ENCODE results near the gene CALCOCO2. TPM values are rescaled to one million over a fixed set of nuclear protein-coding genes. Genes with fewer than 3 reads are reported as not detected.

The CALCOCO2 gene
- total RNA-seq, 4 donors from 2014 or later, result 141 to 292 (median 207) TPM

DNA sequence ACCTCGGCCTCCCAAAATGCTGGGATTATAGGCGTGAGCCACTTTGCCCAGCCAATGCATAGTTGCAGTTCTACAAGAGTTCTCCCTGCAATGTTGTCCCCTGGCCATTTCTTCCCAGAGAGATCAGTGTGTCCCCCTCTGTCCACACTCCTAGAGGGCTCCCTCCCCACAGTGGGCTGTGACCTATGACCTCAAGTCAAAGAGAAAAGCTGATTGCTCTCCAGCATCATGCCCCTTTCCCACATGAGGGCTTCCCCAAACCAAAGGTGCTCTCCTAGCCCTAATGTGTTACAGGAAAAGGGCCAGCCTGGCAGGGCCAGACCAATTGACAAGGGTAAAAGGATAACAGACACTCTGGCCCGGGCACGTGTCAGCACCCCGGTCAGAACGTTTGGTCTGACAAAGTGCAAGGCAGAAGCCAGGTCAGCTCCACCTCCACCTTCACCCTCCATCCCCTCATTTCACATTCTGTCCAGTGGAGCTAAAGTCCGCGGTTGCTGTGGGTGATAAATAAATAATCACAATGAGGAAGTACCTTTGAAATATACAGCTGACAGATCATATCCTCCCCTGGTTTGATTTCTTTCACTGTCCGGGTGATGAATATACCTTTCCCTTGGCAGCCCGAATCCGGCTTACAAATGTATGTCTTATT is 31.6 kb upstream of the CALCOCO2 start:
- intact Hi-C loops (cut with DNase I; ENCODE audit: low total_unique reads) (no loop called here), in situ Hi-C loops (cut with MboI; ENCODE audit: low pct_ligation_motif_present in 1 of 4, low pct_unique_long_range_greater_than_20kb in 1 of 4, low sequenced_read_pairs in 3 of 4) (loop anchor here (10.0 to 25.0 kb wide), 4 partner anchors 64 to 238 kb away; no protein-coding TSS in a partner anchor)
- no peak for DNase-seq
- H3K4me3 ChIP-seq, result no peak overlapping the region
- peak overlapping the region in 3 of 4 donors; percentile 69 to 77 (median 73) for H3K27ac ChIP-seq
- no peaks in the 10 kb centered on the region for H3K9me3 ChIP-seq
- peaks cover 12 to 70% (median 61%) of the 10 kb centered on the region in 4 donors for H3K4me1 ChIP-seq
- H3K27me3 ChIP-seq, result no peaks in the 10 kb centered on the region
- WGBS, 2 donors (ENCODE audit: low coverage in 1 of 2), result 36 to 47% methylated on average over 8 to 11 of the region's 11 CpGs
- H3K36me3 ChIP-seq, result no peaks in the 10 kb centered on the region
- TF ChIP-seq POLR2AphosphoS5 (IDR thresholded peaks at IDR 0.05) (peak in 1 of 3 donors; percentile 37), EP300 (IDR thresholded peaks at IDR 0.05; ENCODE audit: low read depth) (no peak), POLR2A (IDR thresholded peaks at IDR 0.05) (no peak)
- TF ChIP-seq, protein P1, sequence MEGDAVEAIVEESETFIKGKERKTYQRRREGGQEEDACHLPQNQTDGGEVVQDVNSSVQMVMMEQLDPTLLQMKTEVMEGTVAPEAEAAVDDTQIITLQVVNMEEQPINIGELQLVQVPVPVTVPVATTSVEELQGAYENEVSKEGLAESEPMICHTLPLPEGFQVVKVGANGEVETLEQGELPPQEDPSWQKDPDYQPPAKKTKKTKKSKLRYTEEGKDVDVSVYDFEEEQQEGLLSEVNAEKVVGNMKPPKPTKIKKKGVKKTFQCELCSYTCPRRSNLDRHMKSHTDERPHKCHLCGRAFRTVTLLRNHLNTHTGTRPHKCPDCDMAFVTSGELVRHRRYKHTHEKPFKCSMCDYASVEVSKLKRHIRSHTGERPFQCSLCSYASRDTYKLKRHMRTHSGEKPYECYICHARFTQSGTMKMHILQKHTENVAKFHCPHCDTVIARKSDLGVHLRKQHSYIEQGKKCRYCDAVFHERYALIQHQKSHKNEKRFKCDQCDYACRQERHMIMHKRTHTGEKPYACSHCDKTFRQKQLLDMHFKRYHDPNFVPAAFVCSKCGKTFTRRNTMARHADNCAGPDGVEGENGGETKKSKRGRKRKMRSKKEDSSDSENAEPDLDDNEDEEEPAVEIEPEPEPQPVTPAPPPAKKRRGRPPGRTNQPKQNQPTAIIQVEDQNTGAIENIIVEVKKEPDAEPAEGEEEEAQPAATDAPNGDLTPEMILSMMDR (IDR thresholded peaks at IDR 0.05), result no peak

DNA sequence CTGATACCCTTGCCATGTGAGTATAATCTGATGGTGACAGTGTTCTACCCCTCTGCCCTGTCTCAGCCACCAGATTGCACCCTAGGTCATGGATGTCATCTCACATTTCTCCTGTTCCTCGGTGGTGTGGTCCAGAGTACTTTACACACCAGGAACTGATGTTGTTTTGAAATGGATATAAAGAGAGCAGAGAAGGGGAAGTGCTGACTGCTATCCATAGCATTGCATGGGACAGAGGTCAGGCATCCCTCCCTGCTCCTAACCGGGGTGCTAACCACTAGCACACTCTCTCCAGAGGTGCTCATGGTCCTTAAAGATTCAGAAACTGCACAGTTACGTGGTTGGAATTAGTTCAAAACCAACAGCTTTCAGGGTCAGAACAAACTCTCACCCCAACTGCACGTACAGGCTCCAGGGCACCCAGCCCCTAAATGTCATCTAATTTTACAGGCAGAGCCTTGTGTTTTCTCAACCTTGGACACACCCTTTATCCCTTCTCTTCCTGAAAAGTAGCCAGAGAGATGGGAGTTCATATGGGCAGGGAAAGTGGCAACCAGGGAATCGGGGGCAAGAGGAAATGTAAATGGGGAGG is 30.1 kb upstream of the CALCOCO2 start:
- intact Hi-C loops (cut with DNase I; ENCODE audit: low total_unique reads) (no loop called here), in situ Hi-C loops (cut with MboI; ENCODE audit: low pct_ligation_motif_present in 1 of 4, low pct_unique_long_range_greater_than_20kb in 1 of 4, low sequenced_read_pairs in 3 of 4) (loop anchor here (5.0 to 10.0 kb wide), 3 partner anchors 74 to 82 kb away; no protein-coding TSS in a partner anchor)
- no peak for DNase-seq
- 25 to 29% methylated on average over 3 to 5 of the region's 5 CpGs for WGBS, 2 donors (ENCODE audit: low coverage in 1 of 2)
- H3K9me3 ChIP-seq, result no peaks in the 10 kb centered on the region
- peak overlapping the region; percentile 44 to 77 (median 71) for H3K27ac ChIP-seq
- H3K4me3 ChIP-seq, result no peak overlapping the region
- H3K36me3 ChIP-seq, result no peaks in the 10 kb centered on the region
- no peaks in the 10 kb centered on the region for H3K27me3 ChIP-seq
- no peak for TF ChIP-seq EP300 (IDR thresholded peaks at IDR 0.05; ENCODE audit: low read depth)
- peaks cover 8 to 67% (median 54%) of the 10 kb centered on the region in 4 donors for H3K4me1 ChIP-seq

- no peaks in the 10 kb centered on the region for H3K27me3 ChIP-seq
- intact Hi-C loops (cut with DNase I; ENCODE audit: low total_unique reads) (loop anchor here (1.0 kb wide), 1 partner anchor 75 kb away; no protein-coding TSS in a partner anchor), in situ Hi-C loops (cut with MboI; ENCODE audit: low pct_ligation_motif_present in 1 of 4, low pct_unique_long_range_greater_than_20kb in 1 of 4, low sequenced_read_pairs in 3 of 4) (loop anchor here (5.0 to 10.0 kb wide), 3 partner anchors 70 to 77 kb away; no protein-coding TSS in a partner anchor)
Measured at GRCh38 chr17:48804936-48805411, 25.9 kb upstream of the CALCOCO2 start.

DNA sequence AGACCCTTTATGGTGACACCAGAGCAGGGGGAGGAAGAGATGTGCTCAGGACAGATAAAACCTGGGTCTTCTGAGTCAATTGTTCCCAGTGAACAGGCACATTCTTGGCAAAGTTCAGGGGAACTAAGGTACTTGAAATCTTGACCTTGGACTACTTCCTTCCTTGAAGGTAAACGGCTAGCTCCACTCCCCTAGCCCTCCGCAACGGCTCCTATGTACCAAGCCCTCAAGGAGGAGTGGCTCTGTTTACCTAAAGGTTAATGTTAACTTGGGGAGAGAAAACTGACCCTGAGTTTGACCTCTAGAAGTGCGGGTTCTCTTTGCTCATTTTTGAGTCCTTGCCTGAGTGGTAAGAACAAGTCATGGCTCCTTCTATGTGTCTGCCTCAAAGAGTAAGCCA is 21.7 kb upstream of the CALCOCO2 start:
- Histone ChIP-seq H3K27ac (peak overlapping the region; percentile 79 to 85 (median 84)), H3K4me3 (no peak overlapping the region)
- 30% methylated on average over 4 of the region's 4 CpGs; no CpG with 5 or more reads in 1 of the 2 donors for WGBS, 2 donors (ENCODE audit: low coverage in 1 of 2)

More at GRCh38 chr17:48804936-48805411, 25.9 kb upstream of the CALCOCO2 start:
- Histone ChIP-seq H3K4me1 (peaks cover 8 to 68% (median 40%) of the 10 kb centered on the region in 4 donors), H3K9me3 (no peaks in the 10 kb centered on the region), H3K27ac (peak overlapping the region in 2 of 4 donors; percentile 0 to 3), H3K36me3 (no peaks in the 10 kb centered on the region), H3K4me3 (no peak overlapping the region)
- peak; percentile 76 for DNase-seq
- TF ChIP-seq POLR2A (IDR thresholded peaks at IDR 0.05) (no peak), POLR2AphosphoS5 (IDR thresholded peaks at IDR 0.05) (no peak), EP300 (IDR thresholded peaks at IDR 0.05; ENCODE audit: low read depth) (no peak)
- TF ChIP-seq, protein P1 (IDR thresholded peaks at IDR 0.05), result peak; percentile 91 to 97 (median 93)
- 4 to 17% methylated on average over 2 to 9 of the region's 9 CpGs for WGBS, 2 donors (ENCODE audit: low coverage in 1 of 2)

More for the DNA sequence above, 21.7 kb upstream of the CALCOCO2 start:
- H3K4me1 ChIP-seq, result peaks cover 0 to 65% (median 27%) of the 10 kb centered on the region in 4 donors
- peak; percentile 79 for DNase-seq
- H3K36me3 ChIP-seq, result no peaks in the 10 kb centered on the region
- no peaks in the 10 kb centered on the region for H3K27me3 ChIP-seq
- TF ChIP-seq EP300 (IDR thresholded peaks at IDR 0.05; ENCODE audit: low read depth) (peak; percentile 92), POLR2AphosphoS5 (IDR thresholded peaks at IDR 0.05) (peak in 2 of 3 donors; percentile 37 to 58), POLR2A (IDR thresholded peaks at IDR 0.05) (no peak)
- TF ChIP-seq, protein P1 (IDR thresholded peaks at IDR 0.05), result no peak
- no peaks in the 10 kb centered on the region for H3K9me3 ChIP-seq
- in situ Hi-C loops (cut with MboI; ENCODE audit: low pct_ligation_motif_present in 1 of 4, low pct_unique_long_range_greater_than_20kb in 1 of 4, low sequenced_read_pairs in 3 of 4) (loop anchor here in 1 of 4 donors (10.0 kb wide), 1 partner anchor 66 kb away; no protein-coding TSS in a partner anchor), intact Hi-C loops (cut with DNase I; ENCODE audit: low total_unique reads) (no loop called here)

Measured in transverse colon (tissue), 4 donors.